MV-4-11 (cell line): ENCODE data around the gene APOL4.
"Not testable (repeated sequence)": the region's sequence is repeated elsewhere in the genome, so short reads cannot be mapped to it uniquely, and the experiment has no call there.

Source experiments
- DNase-seq: peaks from one replicate; lab custom pipeline; 2025; lab: John Stamatoyannopoulos, UW

APOL4 gene, protein sequence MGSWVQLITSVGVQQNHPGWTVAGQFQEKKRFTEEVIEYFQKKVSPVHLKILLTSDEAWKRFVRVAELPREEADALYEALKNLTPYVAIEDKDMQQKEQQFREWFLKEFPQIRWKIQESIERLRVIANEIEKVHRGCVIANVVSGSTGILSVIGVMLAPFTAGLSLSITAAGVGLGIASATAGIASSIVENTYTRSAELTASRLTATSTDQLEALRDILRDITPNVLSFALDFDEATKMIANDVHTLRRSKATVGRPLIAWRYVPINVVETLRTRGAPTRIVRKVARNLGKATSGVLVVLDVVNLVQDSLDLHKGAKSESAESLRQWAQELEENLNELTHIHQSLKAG

DNA sequence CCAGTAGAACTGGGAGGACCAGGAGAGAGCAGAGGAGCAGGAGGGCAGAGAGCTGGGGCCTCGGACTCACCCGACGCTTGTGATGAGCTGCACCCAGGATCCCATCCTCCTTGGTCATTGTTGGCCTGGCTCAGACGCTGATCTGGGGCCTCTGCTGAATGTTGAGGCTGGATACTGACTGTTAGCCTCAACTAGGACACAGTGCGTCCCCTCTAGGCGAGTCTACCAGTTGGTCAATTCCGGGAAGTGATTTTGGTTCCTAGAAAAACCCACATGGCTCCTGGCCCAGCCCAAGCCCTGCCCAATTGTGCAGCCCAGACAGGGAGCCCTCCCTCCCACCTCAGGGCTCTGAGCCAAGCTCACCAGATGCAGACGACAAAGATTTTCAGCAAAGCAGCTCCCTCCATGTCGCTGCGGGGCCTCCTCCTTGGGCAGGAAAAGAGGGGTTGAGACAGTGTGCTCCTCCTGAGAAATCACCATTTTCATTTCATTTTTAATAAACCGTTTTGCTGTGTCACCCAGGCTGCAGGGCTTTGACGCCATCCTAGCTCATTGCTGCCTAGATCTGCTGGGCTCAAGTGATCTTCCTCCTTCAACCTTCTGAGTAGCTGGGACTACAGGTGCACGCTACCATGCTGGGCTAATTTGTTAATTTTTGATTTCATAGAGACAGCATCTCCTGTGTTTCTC, at the start of gene APOL4:
Gene APOL4, minus strand, starts transcription at position 180 of the 690 bp plus-strand sequence. Its CDS starts 75 bp downstream, at position 105.
- peak; percentile 84 for DNase-seq

DNA sequence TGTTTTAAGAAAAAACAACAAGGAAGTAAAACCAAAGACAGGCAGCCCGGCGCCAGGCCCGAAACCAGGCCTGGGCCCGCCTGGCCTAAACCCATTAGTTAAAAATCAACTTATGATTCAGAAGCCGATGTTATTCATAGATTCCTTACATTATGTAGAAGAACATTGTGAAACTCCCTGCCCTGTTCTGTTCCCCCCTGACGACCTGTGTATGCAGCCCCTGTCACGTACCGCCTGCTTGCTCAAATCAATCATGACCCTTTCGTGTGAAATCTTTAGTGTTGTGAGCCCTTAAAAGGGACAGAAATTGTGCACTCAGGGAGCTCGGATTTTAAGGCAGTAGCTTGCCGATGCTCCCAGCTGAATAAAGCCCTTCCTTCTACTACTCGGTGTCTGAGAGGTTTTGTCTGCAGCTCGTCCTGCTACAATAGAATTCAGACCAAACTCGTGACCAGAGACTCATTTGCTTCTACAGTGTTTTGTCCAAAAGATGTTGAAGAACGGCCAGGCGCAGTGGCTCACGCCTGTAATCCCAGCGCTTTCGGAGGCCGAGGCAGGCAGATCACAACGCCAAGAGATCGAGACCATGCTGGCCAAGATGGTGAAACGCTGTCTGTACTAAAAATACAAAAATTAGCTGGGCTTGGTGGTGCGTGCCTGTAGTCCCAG, 48.8 kb upstream of the APOL4 start:
- not testable (repeated sequence) for DNase-seq

DNA sequence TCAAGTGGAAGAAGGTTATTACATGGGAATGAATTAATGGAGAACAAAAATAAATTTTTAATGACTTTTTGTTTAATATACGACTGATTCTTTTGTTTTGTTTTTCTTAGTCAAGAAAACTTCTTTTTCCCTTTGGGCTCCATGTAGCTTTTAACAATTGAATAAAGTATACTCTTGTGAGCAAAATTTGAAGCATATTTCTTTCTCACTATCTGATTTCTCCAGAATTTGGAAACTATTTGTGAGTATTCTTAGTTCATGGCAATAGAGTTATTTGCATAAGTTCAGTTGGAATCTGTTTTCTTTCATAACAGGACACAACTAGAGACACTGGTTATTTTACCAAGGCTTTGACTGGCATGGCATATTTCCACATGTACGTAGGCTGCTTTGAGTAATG, 47.6 kb upstream of the APOL4 start:
- DNase-seq: no peak

DNA sequence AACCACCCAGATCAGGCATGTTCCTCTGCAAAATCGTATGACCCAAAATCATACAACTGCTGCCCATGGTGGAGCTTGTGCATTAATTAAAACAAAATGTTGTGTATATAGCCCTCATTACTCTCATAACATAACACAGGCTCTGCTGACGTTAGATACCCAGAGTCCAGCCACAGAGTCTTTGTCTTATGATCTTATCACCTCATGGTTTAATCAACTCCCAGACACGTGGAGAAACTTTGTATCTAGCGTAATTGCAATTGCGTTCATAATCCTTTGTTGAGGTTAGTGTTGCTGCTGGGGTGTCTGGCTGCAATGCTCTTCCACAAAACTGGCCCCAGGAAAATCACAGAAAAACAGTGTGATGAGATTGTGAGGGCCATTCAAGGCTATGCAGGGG, 46.3 kb upstream of the APOL4 start:
- no peak for DNase-seq

- no peak for DNase-seq
Observed at GRCh38 chr22:36246718-36247117, 45.1 kb upstream of the APOL4 start.

- DNase-seq: no peak
Observed at GRCh38 chr22:36245805-36246356, 44.3 kb upstream of the APOL4 start.

GRCh38 chr22:36244522-36245391, 43.1 kb upstream of the APOL4 start:
- no peak for DNase-seq

- DNase-seq: no peak
Observed at GRCh38 chr22:36243986-36244385, 42.4 kb upstream of the APOL4 start.

DNA sequence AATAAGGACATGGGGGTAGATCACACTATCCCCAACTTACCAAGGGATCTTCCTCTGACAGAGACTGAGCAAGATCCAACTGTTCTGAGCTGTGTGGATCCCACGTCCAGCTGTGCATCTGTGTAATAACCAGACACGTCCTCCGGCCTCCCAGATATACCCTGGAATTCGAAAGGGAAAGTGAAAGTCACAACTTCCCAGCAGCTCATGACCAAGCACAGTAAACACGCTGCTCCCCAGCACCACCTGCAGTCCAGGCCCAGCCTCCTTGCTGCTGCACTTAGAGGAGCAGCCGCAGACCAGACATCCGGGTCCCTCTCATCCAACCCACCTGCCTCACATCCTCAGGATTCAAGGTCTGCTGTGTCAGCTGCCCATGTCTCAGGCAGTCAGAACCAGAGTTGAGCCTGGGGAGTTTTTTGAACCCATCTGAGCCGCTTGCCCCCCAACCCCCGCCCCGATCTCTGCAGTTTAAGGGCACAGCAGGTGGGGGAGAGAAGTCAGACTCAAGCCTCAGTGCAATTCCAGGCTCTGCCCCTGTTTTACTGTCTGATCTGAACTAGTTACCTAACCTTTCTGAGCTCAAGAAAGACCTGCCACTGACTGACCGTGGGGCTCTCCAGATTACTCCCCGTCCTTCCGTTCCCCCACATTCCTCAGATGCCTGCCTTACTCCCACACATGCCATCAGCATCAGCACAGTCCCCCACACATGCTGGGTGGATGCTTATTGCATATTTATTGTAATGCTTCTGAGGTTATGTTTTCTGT, 38.0 kb upstream of the APOL4 start, which contains the start of gene APOL2:
Gene APOL2, minus strand, starts transcription at position 127 of the 771 bp plus-strand sequence. CDS start 6,365 bp downstream, outside the sequence.
- peak; percentile 86 for DNase-seq

DNA sequence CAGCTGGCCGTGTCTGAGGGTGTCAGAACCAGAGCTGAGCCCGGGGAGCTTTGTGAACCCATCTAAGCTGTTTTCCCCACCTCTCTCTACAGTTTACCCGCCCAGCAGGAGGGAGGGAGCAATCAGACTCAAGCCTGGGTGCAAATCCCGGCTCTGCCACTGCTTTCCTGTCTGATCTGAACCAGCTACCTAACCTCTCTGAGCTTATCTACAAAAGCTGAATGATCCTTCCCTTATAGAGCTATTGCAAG, 37.5 kb upstream of the APOL4 start:
- no peak for DNase-seq

- DNase-seq: no peak
Observed at GRCh38 chr22:36238373-36239149, 37.0 kb upstream of the APOL4 start.

DNA sequence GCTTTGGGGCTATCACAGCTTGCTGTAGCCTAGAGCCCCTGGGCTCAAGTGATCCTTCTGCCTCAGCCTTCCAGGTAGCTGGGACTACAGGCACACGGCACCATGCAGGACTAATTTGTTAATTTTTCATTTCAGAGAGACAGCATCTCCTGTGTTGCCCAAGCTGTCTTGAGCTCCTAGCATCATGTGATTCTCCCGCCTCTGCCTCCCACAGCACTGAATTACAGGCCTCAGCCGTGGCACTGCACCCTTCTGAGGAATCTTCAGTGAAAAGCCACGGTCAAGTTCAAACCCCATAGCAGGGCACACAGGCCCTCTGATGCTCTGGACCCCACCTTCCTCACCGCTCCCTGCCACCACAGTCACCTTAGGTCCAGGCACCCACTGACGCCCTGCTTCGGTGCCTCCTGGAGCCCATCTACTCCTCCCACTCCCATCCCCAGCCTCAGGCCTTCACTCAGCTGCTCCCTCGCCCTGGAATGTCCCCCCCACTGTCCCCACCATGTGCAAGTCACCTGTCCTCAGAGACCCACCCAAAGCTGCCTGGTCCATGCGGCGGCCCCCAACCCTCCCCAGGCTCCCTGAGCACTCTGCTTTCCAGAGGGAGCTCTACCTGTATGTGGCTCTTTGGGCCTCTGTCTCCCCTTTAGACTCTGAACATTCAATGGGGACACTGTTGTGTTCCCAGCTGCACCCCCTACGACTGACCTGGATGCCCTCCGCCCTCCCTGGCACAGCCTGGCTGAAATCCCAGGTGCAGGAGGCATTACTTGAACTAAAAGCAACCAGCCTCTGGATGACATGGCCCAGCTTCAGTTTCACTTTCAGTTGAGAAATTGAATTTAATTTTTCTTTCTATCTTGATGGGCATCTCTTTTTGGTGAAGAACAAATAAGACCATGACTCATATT, 36.1 kb upstream of the APOL4 start:
- DNase-seq: peak; percentile 7

GRCh38 chr22:36236388-36237319, 35.0 kb upstream of the APOL4 start:
- DNase-seq: no peak

- DNase-seq: no peak
Observed at GRCh38 chr22:36235585-36235984, 34.0 kb upstream of the APOL4 start.

DNA sequence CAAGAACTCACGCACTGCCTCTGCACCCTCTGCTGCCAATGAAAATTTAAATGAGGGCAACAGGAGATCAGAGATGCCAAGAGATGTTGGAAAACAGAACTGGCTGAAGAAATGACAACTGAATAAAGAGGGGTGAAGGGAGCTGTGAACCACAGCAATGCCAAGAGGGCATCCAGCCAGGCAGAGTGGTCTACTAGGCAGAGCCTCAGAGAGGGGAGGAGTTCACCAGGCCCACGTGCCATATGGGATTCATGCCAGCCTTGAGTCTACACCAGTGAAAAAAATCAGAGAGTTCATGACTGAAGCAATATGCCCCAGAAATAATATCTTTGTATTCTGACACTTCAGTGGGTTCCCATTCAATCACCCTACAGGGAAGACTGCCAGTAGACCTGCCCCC, 33.3 kb upstream of the APOL4 start:
- DNase-seq: no peak

DNA sequence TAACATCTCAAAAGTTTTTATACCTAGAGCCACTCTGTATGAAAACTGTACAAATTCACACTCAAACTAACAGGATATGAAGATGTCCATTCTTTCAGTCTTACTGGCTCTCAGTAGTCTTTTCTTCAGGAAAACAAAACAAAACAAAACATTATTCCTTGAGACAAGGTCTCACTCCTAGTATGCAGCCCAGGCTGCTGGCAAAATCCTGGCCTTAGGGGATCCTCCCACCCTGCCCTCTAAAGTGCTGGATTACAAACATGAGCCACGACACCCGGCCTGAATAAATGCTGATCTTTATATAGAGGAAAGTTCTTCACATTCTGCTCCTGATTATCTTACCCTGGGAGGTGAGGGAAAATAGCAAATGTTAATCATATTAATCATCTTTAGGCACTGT, 32.6 kb upstream of the APOL4 start:
- no peak for DNase-seq

DNA sequence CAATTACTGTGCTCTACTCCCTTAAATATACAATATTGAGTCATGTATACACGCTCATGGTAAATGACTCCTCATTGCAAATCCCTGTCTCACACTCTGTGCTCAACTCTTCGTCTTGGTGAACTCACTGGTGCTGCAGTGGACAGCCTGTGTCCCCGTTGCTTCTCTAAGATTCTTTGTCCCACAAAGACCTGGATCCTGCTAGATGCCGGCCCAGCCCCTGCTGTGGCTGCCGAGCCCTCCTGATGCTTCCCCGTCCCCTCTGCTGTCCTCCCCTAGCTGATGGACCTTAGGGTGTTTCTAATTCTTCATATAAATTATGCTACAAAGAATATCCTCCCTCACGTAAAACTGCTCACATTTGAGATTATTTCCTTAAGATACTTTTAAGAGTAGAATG, 32.2 kb upstream of the APOL4 start:
- no peak for DNase-seq
